NB4 (cell line): ENCODE results near the gene FXYD5.

ENCODE experiments used
- DNase-seq: peaks from one replicate; pipeline ENCODE4 v3.0.0; 2010; ENCODE audit warnings: low read depth
- H3K4me3 ChIP-seq: one replicate; pipeline ENCODE4 v1.5.1; 2011; ENCODE audit warnings: mild to moderate bottlenecking, low read depth, low read length, moderate library complexity
- MYC ChIP-seq: IDR thresholded peaks from 2 replicates; pipeline ENCODE4 v1.6.1; 2011; ENCODE audit warnings: low read depth, low read length
- POLR2A ChIP-seq: IDR thresholded peaks from 2 replicates; pipeline ENCODE4 v1.6.1; 2011; ENCODE audit warnings: mild to moderate bottlenecking; ENCODE audit not compliant: insufficient read length; ENCODE audit errors: extremely low read depth
- TF ChIP-seq, protein P1 (sequence below): IDR thresholded peaks from 2 replicates; pipeline ENCODE4 v1.6.1; 2011; ENCODE audit warnings: low read depth, low read length
- TF ChIP-seq, protein P2 (sequence below): IDR thresholded peaks from one replicate; pipeline ENCODE4 v1.5.1; 2012; ENCODE audit warnings: low read depth, low read length

Gene FXYD5

DNA sequence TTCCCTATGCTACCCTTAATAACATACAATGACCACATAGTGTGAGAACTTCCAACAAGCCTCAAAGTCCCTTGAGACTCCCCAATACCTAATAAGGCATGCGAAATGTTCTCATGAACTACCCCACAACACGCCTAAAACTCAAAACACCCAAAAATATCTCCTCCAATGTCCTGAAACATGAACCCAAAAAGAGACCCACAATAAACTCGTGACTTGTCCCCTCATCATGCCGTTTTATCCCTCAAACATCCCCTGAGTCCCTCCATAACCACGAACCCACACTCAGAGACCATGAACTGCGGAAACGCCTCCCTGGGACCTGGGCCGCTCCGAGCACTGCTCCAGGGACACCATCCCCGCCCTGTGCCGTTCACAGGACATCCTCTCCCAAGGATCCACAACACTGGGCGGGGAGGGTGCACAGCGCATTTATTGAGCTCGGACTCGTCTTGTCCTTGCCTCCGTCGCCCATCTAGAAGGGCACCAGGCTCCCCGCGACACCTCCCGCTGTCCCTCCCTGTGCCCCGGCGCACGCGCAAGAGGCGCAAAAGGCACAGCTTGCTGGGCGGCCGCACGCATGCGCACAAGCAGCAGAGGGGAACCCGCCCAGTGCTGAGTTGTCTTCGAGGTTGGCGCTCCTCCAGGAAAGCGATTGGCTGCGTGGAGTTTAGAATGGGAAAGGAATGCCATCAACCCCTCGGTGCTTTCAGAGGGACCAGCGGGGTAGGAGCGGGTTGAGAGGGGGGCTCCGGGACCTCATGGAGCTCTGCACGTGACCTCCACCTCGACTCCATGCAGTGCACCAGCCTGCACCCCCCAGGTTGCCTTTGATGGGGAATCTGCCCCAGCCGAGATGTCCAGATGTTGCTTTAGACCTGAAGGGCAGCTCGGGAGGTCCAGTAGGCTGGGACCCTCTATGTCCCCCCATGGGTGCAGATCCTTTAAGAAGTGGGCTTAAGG lies 30.2 kb upstream of the FXYD5 start:
- peak; percentile 27 for DNase-seq
- TF ChIP-seq, protein P1, sequence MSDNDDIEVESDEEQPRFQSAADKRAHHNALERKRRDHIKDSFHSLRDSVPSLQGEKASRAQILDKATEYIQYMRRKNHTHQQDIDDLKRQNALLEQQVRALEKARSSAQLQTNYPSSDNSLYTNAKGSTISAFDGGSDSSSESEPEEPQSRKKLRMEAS: no peak
- TF ChIP-seq POLR2A (no peak), MYC (no peak)
- TF ChIP-seq, protein P2, sequence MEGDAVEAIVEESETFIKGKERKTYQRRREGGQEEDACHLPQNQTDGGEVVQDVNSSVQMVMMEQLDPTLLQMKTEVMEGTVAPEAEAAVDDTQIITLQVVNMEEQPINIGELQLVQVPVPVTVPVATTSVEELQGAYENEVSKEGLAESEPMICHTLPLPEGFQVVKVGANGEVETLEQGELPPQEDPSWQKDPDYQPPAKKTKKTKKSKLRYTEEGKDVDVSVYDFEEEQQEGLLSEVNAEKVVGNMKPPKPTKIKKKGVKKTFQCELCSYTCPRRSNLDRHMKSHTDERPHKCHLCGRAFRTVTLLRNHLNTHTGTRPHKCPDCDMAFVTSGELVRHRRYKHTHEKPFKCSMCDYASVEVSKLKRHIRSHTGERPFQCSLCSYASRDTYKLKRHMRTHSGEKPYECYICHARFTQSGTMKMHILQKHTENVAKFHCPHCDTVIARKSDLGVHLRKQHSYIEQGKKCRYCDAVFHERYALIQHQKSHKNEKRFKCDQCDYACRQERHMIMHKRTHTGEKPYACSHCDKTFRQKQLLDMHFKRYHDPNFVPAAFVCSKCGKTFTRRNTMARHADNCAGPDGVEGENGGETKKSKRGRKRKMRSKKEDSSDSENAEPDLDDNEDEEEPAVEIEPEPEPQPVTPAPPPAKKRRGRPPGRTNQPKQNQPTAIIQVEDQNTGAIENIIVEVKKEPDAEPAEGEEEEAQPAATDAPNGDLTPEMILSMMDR: no peak
- H3K4me3 ChIP-seq: no peak overlapping the region

GRCh38 chr19:35125270-35125717 lies 29.2 kb upstream of the FXYD5 start:
- DNase-seq: no peak
- H3K4me3 ChIP-seq: no peak overlapping the region
- TF ChIP-seq, protein P2: no peak
- TF ChIP-seq MYC: no peak
- TF ChIP-seq, protein P1: no peak
- TF ChIP-seq POLR2A: no peak

DNA sequence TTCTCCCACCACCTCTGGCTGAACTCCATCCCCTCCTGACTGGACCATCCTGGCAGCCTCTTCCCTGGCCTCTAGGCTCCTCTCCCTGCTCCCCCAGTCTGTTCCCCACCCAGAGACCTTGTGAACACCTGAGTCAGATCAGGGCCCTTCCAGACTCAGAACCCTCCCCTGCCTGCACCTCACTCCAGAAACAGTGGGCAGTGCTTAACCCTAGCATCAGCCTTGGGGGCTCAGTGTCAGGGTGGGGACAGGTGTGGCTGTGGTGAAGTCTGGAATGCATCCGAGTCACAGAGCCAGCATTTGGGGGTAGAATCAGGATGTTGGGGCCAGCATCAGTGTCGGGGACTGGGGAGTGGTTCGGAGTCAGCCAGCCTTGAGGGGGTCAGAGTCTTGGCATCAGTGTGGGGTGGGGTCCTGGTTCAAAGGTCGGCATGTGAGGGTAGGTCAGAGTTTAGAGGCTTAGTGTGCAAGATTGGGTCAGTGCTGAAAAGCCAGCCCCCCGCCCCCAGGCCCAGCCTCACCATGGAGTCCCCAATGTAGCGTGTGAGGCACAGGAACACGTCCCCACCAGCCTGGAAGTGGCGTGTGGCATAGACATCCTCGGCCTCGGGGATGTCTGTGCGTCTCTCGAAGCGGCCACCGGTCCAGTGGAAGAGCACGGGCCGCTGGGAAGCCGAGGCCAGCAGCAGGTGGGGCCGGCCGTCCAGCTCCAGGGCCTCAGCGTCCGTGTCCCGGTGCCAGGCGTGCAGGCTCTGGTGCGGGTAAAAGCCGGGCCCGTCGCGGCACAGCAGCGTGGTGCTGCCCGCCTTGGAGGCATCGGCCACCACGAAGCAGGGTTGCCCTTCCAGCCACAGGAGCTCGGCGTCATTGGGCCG lies 28.5 kb upstream of the FXYD5 start:
- no peak for DNase-seq
- TF ChIP-seq, protein P2: no peak
- TF ChIP-seq, protein P1: no peak
- no peak for TF ChIP-seq MYC
- TF ChIP-seq POLR2A: no peak
- H3K4me3 ChIP-seq: no peak overlapping the region

- no peak overlapping the region for H3K4me3 ChIP-seq
- TF ChIP-seq, protein P2: no peak
- TF ChIP-seq POLR2A (no peak), MYC (no peak)
- TF ChIP-seq, protein P1: no peak
- DNase-seq: no peak
These were observed 27.9 kb upstream of the FXYD5 start for GRCh38 chr19:35126624-35126959.

GRCh38 chr19:35127871-35128270 lies 26.7 kb upstream of the FXYD5 start:
- no peak overlapping the region for H3K4me3 ChIP-seq
- DNase-seq: no peak
- TF ChIP-seq, protein P1: no peak
- no peak for TF ChIP-seq MYC
- TF ChIP-seq, protein P2: no peak
- TF ChIP-seq POLR2A: no peak
